Spleen (tissue), 11 donors: ENCODE results near the gene CITED2. TPM values are rescaled to one million over a fixed set of nuclear protein-coding genes. Genes with fewer than 3 reads are reported as not detected.
A peak's percentile ranks its signal among the peaks of the same experiment; 100 is the strongest.
"Not testable (repeated sequence)": the region's sequence is repeated elsewhere in the genome, so short reads cannot be mapped to it uniquely, and the experiment has no call there.

ENCODE experiments used
- DNase-seq: peaks from one replicate; pipeline ENCODE4 v3.0.0-alpha.2; 2020
- H3K27ac ChIP-seq, 8 donors: fragments of 200-600 bp; sonication (generic) in 7 of 8; 1 replicate in 4 of 8; 2 replicates in 4 of 8; pipeline versions ENCODE4 v1.5.0 to v1.8.0; 2016 to 2021; ENCODE audit warnings: inconsistent platforms in 4 of 8, mild to moderate bottlenecking in 4 of 8, moderate library complexity in 1 of 8
- H3K27me3 ChIP-seq, 7 donors: fragments of 200-600 bp; sonication (generic) in 6 of 7; replicated peaks in 1 of 7; 1 replicate in 4 of 7; 2 replicates in 3 of 7; pipeline versions ENCODE4 v1.5.0 to v1.8.0; 2016 to 2021; ENCODE audit warnings: inconsistent platforms in 3 of 7, mild to moderate bottlenecking in 1 of 7
- H3K36me3 ChIP-seq, 6 donors: fragments of 200-600 bp; sonication (generic) in 5 of 6; 1 replicate in 4 of 6; 2 replicates in 2 of 6; pipeline versions ENCODE4 v1.5.0 to v1.8.0; 2016 to 2021; ENCODE audit warnings: inconsistent platforms in 2 of 6
- H3K4me1 ChIP-seq, 6 donors: fragments of 200-600 bp; sonication (generic) in 5 of 6; 1 replicate in 3 of 6; 2 replicates in 3 of 6; pipeline versions ENCODE4 v1.5.0 to v1.8.0; 2016 to 2021; ENCODE audit warnings: inconsistent platforms in 3 of 6
- H3K4me3 ChIP-seq, 8 donors: fragments of 200-600 bp; sonication (generic) in 7 of 8; 1 replicate in 4 of 8; 2 replicates in 4 of 8; pipeline versions ENCODE4 v1.5.0 to v1.8.0; 2016 to 2021; ENCODE audit warnings: inconsistent platforms in 4 of 8, mild to moderate bottlenecking in 4 of 8, moderate library complexity in 2 of 8
- H3K9me3 ChIP-seq, 8 donors: fragments of 200-600 bp; sonication (generic) in 7 of 8; 1 replicate in 4 of 8; 2 replicates in 4 of 8; pipeline versions ENCODE4 v1.5.0 to v1.8.0; 2016 to 2021; ENCODE audit warnings: inconsistent platforms in 4 of 8
- CTCF ChIP-seq, 11 experiments: fragments of 200-600 bp in 7 of 11; fragments of 450-650 bp in 4 of 11; sonication (generic) in 4 of 11; IDR thresholded peaks in 8 of 11; conservative IDR thresholded peaks in 3 of 11; 1 replicate in 7 of 11; 2 replicates in 4 of 11; pipeline versions ENCODE4 v1.4.0 to v1.8.0; 2016 to 2021; ENCODE audit warnings: antibody characterized with exemption in 11 of 11, inconsistent platforms in 4 of 11, mild to moderate bottlenecking in 1 of 11
- POLR2A ChIP-seq, 3 donors: fragments of 450-650 bp; IDR thresholded peaks; one replicate each; pipeline ENCODE4 v1.5.1; 2017; ENCODE audit warnings: antibody characterized with exemption in 3 of 3, mild to moderate bottlenecking in 1 of 3
- POLR2AphosphoS5 ChIP-seq, 3 donors: sonication (generic); formaldehyde crosslinking; IDR thresholded peaks; one replicate each; pipeline ENCODE4 v1.5.1; 2017; ENCODE audit warnings: antibody characterized with exemption in 3 of 3
- WGBS, 5 donors: extraction: QIAGEN DNeasy Blood & Tissue Kit in 3 of 5; methylation state at CpG; one replicate each; pipeline versions ENCODE4 v1.1.5 to v1.1.7; 2013 to 2018; 5-methylcytosine and 5-hydroxymethylcytosine counted together
- intact Hi-C: fragments of 100-400 bp; cut with DNase I; formaldehyde crosslinking; loops from one replicate; pipeline ENCODE4 v1.15.0; 2023; ENCODE audit warnings: low total_unique reads
- polyA plus RNA-seq, 3 donors: library from polyadenylated mRNA; stranded (reverse); fragments of 200-250 nt; gene quantifications; one replicate each; pipeline ENCODE4 v1.2.1, GENCODE V29; 2013
- total RNA-seq, 7 donors: library from RNA; depleted of rRNA in 3 of 7; stranded (reverse); fragments of >200 nt in 3 of 7; fragmentation: NEBNext Ultra II Directional in 4 of 7; extraction: Animal tissue kit (Norgen Biotek cat#: 25700) in 4 of 7; gene quantifications; one replicate each; pipeline versions ENCODE4 v1.1.0 to v1.2.1, GENCODE V29; 2016 to 2021
- donor health status: healthy with polysubstance abuse.
- donor health status: DM: no; HTN: no; CAD: no; lungs with moderate emphysema.
- donor health status: DM: no; HTN: no; CAD: no.
- donor health status: Bipolar disorder and iron deficiency.
- donor health status: healthy.
- donor health status: DM: no; HTN: no; CAD: no.
- donor health status: DM: yes; HTN: yes; CAD: no.

CITED2 gene
- total and polyA plus RNA-seq, 10 donors, result 12.9 to 213 (median 145) TPM

DNA sequence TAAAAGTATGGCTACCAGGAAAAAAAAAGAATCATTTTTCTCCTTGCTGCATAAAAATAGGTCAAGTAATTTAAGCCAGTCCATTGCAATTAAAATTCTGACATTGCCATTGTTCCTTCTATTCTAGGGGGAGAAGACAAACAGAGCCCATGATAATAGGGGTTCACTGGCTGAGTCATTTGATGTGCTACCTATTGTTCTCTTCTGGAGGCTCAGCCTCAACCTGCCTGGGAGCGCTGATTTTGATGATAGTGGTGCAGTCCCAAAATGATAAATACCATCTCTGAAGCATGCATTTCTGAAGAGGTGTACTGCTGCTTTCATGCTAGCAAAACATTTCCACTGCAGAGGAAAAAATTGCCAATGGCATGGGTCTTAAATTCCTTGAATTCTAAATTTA, 5.8 kb downstream of the CITED2 start:
- 90 to 100% (median 97%) methylated on average over 1 of the region's 1 CpG for WGBS, 5 donors
- Histone ChIP-seq H3K4me3 (no peak overlapping the region), H3K27me3 (no peaks in the 10 kb centered on the region), H3K9me3 (no peaks in the 10 kb centered on the region), H3K36me3 (peaks cover 0 to 24% (median 0%) of the 10 kb centered on the region in 6 donors), H3K4me1 (peaks cover 26 to 67% (median 52%) of the 10 kb centered on the region in 6 donors), H3K27ac (peak overlapping the region in 3 of 8 donors; percentile 22 to 95 (median 29))
- TF ChIP-seq CTCF (IDR thresholded peaks at IDR 0.05 in 8 of 11, conservative IDR thresholded peaks at IDR 0.05 in 3 of 11) (no peak), POLR2AphosphoS5 (IDR thresholded peaks at IDR 0.05) (no peak), POLR2A (IDR thresholded peaks at IDR 0.05) (no peak)
- no peak for DNase-seq
- intact Hi-C loops, result no loop called here

DNA sequence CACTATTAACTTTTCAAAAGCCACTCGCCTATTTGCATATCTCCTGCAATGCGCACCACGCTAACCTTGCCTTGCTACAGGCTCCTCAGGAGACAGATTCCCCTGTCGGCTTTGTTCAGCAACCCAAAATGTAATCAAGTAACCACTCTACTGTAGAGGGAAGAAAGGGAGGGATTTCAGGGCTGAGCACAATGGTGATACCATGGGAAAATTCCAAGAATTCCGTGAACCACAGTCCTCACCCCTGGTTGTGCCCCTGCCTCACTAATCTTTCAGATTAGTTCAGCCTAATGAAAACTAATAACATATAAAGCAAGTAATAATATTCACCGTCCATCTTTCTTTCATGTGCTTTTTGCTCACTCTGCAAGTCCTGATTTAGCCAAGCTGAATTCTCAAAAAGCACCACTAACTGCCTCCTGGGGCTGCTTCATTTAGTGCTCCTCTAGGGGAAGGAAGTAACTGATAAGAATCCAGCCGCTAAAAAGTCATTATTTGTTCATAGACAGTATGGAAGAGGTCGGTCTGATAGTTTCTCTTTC, 6.6 kb downstream of the CITED2 start:
- Histone ChIP-seq H3K4me3 (no peak overlapping the region), H3K27me3 (no peaks in the 10 kb centered on the region), H3K4me1 (peaks cover 26 to 74% (median 52%) of the 10 kb centered on the region in 6 donors), H3K36me3 (peaks cover 0 to 18% (median 0%) of the 10 kb centered on the region in 6 donors), H3K9me3 (no peaks in the 10 kb centered on the region), H3K27ac (peak overlapping the region in 4 of 8 donors; percentile 22 to 47 (median 34))
- TF ChIP-seq CTCF (IDR thresholded peaks at IDR 0.05 in 8 of 11, conservative IDR thresholded peaks at IDR 0.05 in 3 of 11) (no peak), POLR2A (IDR thresholded peaks at IDR 0.05) (no peak), POLR2AphosphoS5 (IDR thresholded peaks at IDR 0.05) (no peak)
- 53 to 63% (median 57%) methylated on average over 8 of the region's 8 CpGs for WGBS, 5 donors
- no peak for DNase-seq
- intact Hi-C loops, result no loop called here

DNA sequence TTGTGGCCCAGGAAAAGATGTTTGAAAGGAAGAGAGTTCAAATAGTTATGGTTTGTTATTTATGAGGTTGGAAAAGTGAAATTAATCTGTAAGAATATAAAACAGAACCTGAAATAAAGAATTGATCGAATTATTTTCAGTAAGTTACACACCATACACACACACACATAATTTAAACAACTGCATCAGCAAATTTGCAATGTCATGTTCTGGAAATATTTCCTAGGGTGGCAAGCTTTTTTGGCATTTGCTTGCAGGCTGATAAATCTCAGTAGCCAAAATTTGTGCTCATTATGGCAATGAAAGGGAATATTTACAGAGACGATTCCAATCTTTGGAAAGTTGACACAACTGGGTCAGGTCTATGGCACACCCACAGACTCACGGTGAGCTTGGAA, 9.5 kb downstream of the CITED2 start:
- TF ChIP-seq POLR2AphosphoS5 (IDR thresholded peaks at IDR 0.05) (no peak), POLR2A (IDR thresholded peaks at IDR 0.05) (no peak), CTCF (IDR thresholded peaks at IDR 0.05 in 8 of 11, conservative IDR thresholded peaks at IDR 0.05 in 3 of 11) (no peak)
- WGBS, 5 donors, result 76 to 90% (median 88%) methylated on average over 3 of the region's 3 CpGs
- intact Hi-C loops, result loop anchor here (5.0 kb wide), 3 partner anchors 143 to 548 kb away; no protein-coding TSS in a partner anchor

DNA sequence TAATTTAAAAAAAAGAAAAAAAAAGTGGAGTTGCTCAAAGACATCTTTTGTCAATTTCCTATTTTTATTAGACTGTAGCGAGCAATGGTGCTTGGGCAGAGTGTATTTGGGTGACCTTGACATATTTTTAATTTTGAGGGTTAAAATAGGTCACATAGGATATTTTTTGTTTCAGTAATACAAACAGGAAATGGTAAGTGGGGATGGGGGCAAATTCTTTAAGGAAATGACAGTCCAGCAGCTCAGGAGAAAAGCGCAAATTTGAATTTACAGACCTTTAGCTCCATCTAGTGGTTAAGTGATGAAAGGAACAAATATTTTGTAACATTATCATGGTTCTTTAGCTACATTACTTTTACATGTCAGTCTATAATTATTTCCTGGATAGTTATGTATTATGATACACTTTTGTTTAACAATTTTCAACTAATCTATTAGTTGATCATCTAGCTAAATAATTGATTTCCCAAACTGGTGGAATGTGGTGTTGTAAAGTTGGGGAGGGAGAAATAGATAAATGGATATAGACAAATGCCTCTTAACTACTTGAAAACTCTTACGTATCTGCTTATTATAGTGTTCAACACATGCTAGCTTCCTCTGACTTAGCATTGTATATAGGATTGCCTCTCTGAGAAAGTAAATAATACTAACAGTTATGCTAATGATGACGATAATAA, 10.0 kb downstream of the CITED2 start:
- H3K27me3 ChIP-seq, result no peaks in the 10 kb centered on the region
- no peak overlapping the region for H3K4me3 ChIP-seq
- DNase-seq, result no peak
- TF ChIP-seq POLR2AphosphoS5 (IDR thresholded peaks at IDR 0.05) (no peak), CTCF (IDR thresholded peaks at IDR 0.05 in 8 of 11, conservative IDR thresholded peaks at IDR 0.05 in 3 of 11) (peak; percentile 28 to 92 (median 75))
- H3K9me3 ChIP-seq, result no peaks in the 10 kb centered on the region
- H3K36me3 ChIP-seq, result no peaks in the 10 kb centered on the region
- 48 to 55% (median 54%) methylated on average over 4 of the region's 4 CpGs for WGBS, 5 donors
- intact Hi-C loops, result loop anchor here (5.0 kb wide), 3 partner anchors 142 to 547 kb away; no protein-coding TSS in a partner anchor
- H3K27ac ChIP-seq, result peak overlapping the region in 1 of 8 donors; percentile 36
- peaks cover 8 to 55% (median 26%) of the 10 kb centered on the region in 6 donors for H3K4me1 ChIP-seq

More for the DNA sequence above, 9.5 kb downstream of the CITED2 start:
- H3K9me3 ChIP-seq, result no peaks in the 10 kb centered on the region
- H3K36me3 ChIP-seq, result no peaks in the 10 kb centered on the region
- no peak overlapping the region for H3K4me3 ChIP-seq
- no peak for DNase-seq
- H3K27ac ChIP-seq, result no peak overlapping the region
- H3K27me3 ChIP-seq, result no peaks in the 10 kb centered on the region
- peaks cover 13 to 61% (median 31%) of the 10 kb centered on the region in 6 donors for H3K4me1 ChIP-seq

GRCh38 chr6:139363797-139364196, 10.7 kb downstream of the CITED2 start:
- WGBS, 5 donors, result 81 to 91% (median 87%) methylated on average over 5 of the region's 5 CpGs
- H3K27ac ChIP-seq, result peak overlapping the region in 1 of 8 donors; percentile 36
- not testable (repeated sequence) for H3K27me3 ChIP-seq, H3K9me3 ChIP-seq, H3K36me3 ChIP-seq, DNase-seq, H3K4me3 ChIP-seq
- intact Hi-C loops, result loop anchor here (5.0 kb wide), 3 partner anchors 141 to 546 kb away; no protein-coding TSS in a partner anchor
- H3K4me1 ChIP-seq, result peaks cover 4 to 49% (median 19%) of the 10 kb centered on the region in 6 donors

DNA sequence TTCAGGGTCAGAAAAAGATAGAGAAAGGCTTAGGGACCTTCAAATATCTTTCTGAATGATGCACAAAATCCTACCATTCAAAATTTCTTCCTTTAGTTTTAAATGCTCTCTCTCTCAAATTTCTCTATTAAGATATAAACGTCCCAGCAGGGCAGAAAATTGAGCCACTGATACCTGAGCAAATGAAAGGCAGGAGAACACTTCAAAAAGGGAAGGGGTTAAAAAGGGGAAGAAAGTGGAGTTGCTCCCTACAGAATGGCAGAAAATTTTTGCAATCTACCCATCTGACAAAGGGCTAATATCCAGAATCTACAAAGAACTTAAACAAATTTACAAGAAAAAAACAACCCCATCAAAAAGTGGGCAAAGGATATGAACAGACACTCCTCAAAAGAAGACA, 11.3 kb downstream of the CITED2 start:
- intact Hi-C loops, result loop anchor here (5.0 kb wide), 3 partner anchors 141 to 546 kb away; no protein-coding TSS in a partner anchor
- not testable (repeated sequence) for H3K27me3 ChIP-seq, H3K36me3 ChIP-seq, H3K4me3 ChIP-seq, DNase-seq, H3K9me3 ChIP-seq
- H3K4me1 ChIP-seq, result peaks cover 4 to 42% (median 16%) of the 10 kb centered on the region in 6 donors
- peak overlapping the region in 2 of 8 donors; percentile 28 to 36 for H3K27ac ChIP-seq
- 44 to 76% (median 60%) methylated on average over 1 of the region's 1 CpG for WGBS, 5 donors
